GF-D8 (cell line): ENCODE data around the gene NUDT8.
"Not testable (repeated sequence)": the region's sequence is repeated elsewhere in the genome, so short reads cannot be mapped to it uniquely, and the experiment has no call there.

ENCODE experiments used
- DNase-seq: peaks from one replicate; lab custom pipeline; 2025; lab: John Stamatoyannopoulos, UW

Gene NUDT8

DNA sequence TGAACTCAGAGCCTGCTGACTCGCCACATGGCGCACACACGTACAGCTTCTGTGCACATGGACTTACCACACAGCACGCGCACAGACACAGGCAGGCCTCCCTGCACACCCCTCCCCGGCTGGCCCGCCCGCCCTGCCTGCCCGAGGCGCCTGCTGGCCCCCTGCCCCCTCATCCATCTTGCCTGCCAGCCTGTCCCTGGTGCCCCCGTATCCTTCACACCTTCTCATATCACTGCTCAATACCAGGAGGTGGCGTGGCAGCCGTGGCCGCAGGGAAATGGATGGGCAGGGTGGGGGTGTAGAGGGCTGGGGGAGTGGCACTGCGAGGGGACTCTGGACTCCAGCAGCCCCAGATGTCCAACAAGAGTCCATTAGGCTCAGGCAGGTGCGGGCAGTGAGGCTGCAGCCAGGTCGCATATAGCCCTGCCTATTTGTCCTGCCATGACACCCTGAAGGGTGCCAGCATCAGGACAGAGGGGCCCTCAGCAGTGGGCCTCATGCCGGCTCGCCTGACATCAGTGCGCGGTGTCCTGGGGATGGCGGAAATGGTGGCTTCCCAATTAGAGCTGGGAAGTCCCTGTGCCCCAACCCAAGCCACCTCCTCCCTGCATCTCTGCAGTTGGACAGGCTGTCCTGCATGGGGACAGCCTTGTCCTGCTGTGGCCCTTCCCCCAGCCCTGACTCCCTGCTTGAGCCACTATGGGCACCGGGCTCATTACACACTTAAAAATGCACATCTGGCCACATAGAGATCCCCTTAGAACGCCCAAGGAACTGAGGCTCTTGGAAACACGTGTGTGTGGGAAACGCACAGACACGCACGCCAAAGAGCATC lies 11.8 kb upstream of the NUDT8 start:
- DNase-seq, result no peak

DNA sequence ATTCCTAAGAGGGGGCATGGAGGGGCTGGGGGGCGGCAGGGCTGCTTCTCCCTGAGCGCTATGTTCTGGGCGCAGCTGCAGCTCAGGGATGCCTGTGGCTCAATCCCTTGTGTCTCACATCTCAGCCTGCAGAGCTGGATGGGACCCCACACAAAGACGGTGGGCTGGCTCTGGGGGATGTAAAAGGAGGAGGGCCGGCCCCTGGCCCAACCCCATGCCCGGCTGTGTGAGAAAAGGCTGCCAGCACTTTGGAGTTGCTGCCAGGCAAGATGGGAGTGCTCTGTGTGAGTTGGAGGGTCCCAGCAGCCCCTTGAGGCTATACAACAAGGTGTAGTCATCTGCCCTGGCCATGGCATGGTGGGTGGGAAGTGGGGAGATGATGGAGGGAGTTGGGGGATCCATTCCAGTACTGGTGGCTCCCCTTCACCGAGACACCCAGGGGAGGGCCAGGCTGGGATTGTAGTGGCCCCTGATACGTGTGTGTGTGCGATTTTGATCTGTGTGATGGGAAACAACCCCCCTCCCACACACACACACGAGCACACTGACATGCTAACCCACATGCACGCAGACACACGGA lies 11.1 kb upstream of the NUDT8 start:
- no peak for DNase-seq

DNA sequence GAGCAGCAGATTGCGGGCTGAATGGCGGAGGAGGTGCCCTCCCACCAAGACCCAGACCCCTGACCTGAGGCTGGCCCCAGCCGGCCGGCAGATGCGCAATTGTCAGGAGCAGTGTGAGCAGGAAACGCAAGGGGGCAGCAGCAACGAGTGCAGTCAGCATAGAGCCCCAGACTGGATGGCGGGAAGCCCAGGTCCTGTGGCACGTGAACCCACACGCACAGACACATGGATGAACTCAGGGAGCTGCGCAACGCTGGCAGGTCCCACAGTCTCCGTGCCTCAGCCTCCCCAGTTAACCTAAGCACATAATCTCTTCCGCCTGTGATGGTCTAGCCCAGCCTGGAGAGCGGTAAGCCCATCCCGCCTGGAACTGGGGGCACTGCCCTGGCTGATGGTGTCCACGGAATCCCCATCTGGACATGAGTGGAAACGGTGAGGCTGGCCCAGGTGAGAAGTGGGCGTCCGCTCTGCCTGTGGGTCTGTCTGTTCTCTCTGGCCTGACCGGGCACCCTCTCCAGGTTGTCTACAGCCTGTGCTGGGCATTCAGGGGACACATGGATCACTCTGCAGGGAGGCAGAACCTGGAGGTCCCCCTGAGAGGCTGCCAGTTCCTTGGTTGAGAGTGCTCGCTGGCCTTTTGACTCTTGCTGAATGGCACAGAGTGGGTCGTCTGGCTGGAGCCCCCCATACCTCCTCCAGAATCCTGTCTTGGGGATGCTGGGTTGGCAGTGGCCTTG lies 10.5 kb upstream of the NUDT8 start:
- DNase-seq, result peak; percentile 12

DNA sequence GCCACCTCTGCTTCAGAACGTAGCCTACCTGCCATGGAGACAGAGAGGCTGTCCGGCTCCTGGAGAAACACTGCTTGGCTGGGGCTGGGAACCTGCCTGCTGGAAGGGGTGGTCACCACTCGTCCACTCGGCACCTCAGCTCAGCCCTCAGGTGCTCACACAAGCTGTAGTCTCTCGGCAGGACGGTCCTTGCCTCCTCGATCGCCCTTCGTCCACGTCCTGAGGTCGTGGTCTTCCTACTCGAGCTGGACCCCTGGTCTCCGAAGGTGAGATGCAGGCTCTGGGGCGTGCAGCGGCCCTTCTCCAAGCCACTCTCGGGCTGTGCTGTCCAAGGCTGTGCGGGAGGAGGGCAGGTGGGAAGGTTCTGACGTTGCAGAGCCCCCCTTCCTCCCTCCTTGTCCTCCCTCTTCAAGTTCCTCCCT lies 9.7 kb upstream of the NUDT8 start, which contains the start of gene TBX10:
Gene TBX10 (minus strand): TSS at position 326 of the 422 bp plus-strand sequence. CDS start 291 bp downstream, at position 35.
- DNase-seq, result no peak

DNA sequence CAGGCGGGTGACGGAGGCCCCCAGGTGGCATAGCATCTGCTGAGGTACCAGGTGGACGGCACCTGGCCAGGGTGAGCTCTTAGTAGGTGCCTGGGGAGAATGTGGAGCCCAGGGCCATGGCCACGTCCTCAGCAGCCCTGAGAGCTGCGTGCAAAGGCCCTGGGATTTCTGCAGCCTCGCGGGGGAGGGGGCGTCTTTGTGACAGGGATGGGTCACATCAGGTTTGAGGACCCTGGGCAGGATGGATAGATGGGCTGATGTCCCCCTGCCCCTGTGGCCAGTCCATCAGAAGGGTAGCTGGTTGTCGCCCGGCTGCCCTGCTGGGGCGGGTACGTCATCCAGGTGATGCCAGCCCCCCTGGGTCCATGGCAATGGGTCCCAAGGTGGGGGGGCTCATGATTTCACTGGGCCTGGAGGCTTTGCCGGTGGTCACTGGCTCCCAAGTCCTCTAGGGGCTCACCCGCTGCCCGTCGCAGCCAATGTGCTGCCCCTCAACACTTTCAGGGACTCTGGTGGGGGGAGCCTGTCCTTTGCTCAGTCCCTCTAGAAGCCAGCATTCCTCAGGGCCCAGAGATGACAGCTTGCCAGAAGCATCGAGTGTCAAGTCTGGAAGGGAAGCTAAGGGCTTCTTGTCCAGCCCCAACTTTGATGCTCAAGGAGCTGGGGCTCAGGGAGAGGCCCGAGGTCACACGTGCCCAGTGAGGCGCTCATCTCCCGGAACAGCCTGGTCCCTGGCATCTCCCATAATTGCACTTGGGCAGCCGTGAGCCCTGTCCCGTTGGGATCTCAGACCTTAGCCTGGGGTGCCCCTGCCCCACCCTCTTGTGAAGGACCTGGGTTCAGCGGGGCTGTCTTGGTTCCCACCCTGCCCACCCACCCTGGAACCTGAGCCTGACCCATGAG lies 9.0 kb upstream of the NUDT8 start:
- no peak for DNase-seq

DNA sequence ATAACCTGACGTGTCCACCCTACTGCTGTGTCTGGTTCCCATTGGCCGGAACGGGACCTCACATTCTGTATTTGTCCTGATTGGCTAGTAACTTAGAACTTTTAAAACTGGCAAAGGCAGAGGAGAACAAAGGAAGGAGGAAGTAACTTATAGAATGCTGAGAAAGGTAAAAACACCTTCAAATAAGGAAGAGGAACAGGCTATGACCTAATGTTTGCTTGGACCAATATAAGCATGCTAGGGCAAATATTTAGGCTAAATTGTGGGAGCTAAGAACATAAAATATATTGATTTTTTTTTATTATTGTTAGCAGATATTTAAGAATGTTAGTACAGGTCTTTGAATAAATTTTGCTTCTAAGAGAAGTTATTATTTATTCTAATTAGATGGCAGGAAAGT lies 7.7 kb upstream of the NUDT8 start:
- not testable (repeated sequence) for DNase-seq

DNA sequence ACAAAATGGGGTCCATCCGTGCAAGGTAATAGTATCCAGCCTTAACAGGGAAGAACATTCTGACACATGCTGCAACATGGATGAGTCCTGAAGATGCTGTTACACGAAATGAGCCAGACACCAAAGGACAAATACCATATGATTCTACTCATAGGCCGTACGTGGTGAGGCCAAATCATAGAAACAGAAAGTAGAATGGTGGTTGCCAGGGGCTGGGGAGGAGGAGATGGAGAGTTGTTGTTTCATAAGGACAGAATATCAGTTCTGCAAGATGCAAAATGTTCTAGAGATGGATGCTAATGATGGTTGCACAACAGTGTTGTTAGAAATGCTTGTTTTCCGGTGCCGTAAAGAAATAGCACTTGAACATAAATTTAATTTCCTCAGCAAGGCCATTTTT lies 7.2 kb upstream of the NUDT8 start:
- DNase-seq, result no peak

DNA sequence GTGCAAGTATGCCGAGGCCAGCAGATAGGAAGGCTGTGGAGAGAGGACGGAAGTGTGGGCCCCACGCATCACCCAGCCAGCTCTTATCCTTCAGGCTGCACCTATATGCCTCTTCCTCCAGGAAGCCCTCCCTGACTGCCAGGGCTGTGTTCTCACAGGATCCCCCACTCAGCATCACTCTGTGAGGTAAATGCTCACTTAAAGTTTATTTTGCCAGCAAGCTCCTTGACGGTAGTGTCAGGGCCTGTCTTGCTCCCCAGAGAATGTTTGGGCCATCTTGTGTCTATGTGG lies 5.4 kb upstream of the NUDT8 start:
- DNase-seq, result no peak

DNA sequence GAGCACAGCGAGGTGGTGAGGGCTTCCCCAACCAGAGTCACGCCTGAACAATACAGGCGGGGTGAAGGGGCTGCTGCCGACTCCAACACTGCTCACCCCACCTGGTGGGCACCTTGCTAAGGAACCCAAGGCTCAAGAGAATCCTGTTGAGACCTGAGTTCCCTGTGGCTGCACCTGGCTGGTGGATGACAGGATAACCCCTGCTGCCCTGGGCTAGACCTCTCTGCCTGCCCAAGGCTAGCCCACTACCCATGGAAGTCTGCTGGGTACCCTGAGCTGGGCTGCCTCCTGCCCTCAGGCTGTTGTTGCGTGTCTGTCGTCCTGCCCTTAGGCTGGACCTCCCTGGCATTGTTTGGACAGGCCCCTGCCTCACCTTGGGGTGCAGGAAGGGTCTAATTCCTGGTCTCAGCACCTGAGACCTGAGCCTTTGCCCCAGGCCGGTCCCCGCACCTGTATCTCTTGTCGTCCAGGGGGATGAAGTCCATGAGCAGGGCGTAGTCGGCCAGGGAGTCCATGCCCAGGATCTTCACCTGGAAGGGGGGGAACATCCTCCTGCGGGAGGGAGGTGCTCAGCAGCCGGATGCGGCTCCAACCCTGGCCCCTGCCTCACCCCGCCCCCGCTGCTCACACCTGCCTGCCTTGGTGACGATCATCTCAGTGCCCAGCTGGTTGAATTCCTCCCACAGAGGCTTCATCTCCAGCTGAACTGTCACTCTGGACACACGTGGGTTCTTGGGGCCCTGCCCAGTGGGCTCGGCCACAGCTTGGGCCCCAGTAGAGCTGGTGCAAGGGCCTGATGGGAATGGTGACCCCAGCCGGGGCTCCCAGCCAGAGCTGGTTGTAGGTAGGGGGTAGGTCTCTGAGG lies 4.9 kb upstream of the NUDT8 start:
- no peak for DNase-seq

DNA sequence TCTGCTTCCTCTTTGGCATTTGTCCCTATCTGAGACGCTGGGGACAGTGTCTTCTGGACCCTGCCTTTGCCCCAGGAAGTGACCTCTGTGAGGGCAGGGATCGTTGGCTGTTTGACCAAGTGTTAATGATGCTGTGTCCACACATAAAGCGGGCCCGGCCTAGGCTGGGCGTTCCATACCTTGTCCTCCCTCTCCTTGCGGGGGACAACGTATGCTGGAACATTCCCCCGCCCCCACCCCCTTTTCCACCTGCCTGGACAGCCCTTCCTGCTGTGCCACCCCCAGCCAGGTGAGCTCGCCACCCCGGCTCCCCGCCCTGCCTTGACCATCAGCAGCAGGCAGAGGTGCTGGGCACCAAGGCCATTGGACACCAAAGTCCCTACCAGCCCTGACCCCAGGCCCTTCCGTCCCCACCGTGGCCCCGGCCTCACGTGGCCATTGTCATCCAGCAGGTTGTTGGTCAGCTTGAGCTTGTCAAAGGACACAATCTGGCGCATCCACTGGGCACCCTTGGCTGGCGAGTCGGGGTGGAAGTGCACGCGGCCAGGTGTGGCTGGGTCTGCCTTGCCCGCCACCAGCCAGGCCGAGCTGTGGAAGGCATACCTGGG lies 4.1 kb upstream of the NUDT8 start:
- no peak for DNase-seq

DNA sequence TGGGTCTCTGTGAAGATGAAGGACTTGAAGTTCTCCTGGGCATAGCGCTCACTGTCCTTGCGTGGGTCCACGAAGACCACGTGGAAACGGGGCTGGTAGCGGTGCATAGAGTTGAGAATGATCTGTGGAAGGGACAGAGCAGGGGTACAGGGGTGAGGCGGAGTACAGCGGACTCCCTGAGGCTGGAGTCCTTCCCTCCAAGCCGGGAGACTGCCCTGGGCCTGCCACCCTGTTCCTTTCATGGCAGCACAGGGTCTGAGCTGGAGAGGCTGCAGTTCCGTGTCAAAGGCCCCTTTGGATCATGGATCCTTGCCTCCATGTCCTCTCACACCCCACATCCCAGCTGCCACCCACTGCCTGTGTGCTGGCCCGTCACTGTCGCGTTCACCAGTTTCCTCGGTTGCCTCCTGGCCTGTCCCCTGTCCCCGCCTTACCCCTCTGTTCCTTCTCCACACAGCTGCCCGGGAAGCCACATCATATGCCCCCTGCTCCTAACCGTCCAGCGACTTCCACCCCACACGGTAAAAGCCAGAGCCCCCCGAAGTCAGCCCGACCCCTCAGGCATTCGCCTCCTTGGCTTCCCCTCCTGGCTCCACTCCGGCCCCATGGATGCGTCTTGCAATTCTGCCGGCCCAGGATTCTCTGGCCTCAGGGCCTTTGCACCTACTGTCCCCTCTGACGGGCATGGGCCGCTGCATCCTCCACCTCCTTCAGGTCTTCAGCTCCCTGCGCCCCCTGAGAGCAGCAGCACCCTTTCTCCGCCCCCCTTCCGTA lies 3.4 kb upstream of the NUDT8 start:
- DNase-seq, result no peak

DNA sequence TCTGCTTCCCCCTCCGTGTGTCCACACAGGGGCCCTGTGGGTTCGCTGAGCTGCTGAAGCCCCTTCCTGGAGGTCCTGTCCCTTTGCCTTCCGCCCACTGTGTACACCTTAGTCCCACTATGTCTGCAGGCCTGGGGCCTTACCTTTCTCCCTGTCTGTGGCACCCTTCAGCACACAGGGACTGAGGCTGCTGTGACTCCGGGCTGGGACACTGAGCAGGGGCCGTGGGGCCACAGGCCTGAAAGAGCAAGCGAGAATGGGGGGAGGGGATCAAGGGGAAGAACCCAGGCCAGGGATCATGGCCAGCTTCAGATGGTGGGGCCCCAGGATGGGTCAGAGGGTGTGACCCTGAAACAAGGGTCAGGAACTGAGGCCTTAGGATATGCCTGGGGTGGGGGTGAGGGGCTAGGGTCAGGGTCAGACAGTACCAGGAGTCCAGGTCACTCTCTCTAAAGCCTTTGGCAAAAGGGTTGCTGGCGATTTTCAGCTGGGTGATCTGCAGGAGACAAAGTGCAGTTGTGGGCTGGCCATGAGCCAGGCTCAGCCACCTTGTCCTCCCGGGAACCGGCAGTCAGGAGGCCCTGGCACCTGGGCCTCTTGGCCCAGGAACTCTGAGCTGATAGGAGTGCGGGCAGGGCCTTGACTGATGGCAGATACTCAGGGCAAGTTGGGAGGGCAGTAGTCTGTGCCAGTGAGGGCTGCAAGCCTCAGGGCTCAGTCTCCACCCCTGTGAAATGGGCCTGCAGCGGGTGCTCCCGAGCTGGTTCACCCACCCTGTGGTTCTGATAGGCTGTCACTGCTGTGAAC lies 2.6 kb upstream of the NUDT8 start:
- DNase-seq, result no peak

DNA sequence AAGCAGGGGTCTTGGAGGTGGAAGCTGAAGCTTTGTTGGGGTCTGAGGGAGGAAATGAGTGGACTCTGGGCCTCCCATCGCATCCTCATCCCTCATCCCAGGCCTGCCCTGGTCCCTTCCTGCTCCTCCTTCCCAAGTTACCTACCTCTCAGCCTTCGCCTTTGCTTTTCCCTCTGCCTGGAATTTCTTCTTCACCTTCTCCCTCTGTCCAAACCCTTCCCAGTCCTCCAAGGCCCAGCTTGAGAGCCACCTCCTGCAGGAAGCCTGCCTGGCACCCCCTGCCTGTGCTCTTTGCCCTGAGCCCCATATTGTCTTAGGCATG lies 2.1 kb upstream of the NUDT8 start:
- no peak for DNase-seq

DNA sequence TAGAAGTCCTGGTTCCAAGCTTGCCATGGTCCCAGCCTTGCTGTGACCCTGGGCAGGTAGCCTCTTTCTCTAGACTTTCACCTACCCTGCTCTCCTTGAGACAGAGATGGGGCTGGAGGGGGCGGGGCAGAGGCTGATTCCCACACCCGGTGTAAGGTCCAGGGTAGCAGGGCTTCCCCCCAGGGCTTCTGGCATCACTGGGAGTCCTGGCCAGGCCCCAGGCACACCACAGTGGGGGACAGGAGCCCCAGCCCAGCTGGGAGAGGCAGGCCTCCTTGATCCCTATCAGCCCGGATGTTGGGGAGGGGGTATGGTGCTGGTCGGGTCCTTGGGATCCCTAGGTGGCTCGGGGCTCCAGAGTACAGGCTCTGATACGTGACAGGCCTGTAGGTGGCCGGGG lies 1.7 kb upstream of the NUDT8 start:
- no peak for DNase-seq

DNA sequence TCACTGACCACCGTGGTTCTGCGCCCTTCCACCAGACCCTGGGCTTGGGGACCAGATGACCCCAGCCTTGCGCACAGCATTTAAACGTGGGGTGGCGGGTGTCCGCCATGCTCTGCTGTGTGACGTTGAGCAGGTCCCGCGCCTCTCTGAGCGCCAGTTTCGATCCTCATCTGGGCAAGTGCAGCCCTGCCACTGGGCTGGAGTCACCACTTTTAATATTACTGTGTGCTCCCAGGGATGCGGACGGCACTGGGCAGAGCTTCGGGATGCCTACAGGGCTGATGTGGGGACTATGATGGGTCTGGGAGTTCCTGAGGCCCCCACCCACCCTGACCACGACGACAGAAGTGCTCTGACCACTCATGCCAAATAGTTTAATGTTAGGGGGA lies 1.2 kb upstream of the NUDT8 start:
- DNase-seq, result no peak

DNA sequence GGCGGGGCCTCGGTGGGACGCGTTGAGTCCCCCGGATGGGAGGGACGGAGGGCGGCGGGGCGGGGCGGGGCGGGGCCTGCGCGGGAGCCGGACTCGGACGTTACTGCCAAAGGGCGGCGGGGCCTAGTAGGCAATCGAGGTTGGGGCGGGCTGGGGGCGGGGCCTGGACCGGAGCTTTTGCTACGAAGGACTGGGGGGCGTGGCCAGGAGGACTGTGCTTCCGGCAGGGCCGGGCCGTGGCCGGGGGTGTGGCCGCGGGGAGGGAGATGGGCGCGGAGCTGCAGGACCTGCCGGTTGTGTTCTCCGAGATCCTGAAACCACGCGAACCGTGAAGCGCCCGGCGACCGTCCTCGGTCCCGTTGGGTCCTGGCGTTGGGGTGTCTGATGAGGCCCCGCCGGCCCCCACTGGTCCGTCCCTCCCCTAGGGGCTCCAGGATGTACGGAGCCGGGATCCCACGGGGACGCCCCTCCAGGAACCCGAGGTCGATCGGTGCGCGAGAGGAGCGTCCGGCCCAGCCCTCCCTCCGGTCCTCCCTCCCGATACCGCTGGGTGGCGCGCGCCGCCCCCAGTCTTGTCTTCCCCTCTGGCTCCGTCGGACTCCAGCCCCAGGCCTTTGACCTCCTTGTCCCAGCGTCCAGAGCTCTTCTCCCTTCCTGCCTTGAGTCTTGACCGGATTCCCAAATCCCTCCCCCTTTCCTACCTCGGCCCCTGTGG lies 648 bp upstream of the NUDT8 start:
- peak; percentile 88 for DNase-seq

DNA sequence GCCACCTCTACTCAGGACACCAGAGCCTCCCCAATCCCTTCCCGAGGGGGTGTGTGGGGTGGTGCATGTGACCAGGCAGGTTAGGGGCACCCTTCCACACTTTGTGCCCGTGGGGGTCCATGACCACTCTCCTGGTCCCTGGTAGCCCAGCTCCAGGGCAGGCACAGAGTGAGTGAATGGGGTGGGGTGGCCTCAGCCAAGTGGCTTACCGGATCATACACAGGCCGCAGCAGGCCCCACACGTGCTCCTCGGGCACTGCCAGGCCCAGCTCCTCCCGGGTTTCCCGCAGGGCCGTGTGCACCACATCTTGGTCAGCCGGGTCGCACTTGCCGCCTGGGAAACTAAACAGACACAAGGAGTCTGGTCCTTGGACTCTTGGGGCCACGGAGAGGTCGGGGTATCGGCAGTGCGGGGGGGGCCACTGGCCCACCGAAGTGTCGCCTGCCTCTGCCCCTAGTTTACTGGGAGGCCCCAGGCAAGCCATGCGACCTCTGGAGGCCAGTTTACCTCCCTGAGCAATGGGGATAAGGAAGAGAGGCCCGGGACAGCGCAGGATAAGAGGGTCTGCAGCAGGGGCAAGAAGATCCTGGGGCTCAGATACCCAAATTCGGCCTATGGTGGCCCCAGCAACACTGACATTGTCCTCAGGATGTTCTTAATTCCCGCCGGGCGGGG lies 889 bp downstream of the NUDT8 start:
- DNase-seq, result no peak
